HG03457 (cell line): Measurements from ENCODE around the gene GNG2.

ENCODE experiments used
- ATAC-seq: cut with Tn5 transposase; IDR thresholded peaks from one replicate; pipeline ENCODE4 v1.9.1; 2021; ENCODE audit warnings: moderate number of reproducible peaks; ENCODE audit not compliant: unreplicated experiment

Gene GNG2

DNA sequence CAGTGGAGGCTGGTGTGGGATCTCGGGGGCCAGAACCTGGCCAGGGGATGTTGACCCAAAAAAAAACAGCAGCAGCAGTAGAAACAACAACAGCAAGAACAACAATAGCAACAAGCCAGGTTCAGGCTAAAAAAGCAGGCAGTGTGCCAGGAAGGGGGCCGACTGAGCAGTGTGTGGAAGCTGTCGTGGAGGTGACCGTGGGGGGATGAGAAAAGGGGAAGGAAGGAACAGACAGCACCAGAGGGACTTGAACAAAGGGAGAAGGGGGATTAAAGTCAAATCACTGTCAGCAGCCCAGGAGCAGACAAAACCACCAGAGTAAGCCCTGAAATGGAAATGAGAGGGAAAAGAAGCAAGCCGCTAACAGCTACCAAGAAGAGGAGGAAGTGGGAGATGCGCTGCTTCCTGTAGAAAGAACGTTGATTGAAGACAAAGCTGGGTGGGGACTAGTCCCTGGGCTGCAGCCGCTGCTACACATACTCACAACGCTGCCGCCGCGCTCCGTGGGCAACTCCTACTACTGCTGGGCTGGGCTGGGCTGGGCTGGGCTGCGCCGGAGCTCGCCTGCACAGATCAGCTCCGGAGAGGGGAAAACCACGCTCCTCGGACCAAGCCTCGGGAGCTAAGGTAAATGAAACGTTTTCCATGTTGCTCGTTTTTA is at the start of gene GNG2:
GNG2 (plus strand) TSS at position 449 of the 661 bp plus-strand sequence. CDS start 90,067 bp downstream, outside the sequence.
- peak; percentile 76 for ATAC-seq

DNA sequence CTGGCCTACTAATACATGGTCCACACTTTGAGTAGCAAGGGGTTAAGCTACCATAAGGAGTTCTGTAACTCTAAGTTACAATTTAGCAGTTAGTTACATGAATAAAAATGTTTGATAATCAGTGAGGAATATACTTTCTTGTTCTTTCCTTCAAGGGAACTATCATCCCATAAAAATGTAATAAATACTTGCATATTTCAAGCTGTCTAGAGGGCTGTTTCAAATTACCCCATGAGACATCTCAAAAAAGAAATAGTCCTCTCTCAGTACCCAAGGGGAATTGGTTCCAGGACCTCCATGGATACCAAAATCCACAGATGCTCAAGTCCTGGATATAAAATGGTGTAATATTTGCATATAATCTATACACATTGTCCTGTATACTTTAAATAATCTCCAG is 48.7 kb upstream of the GNG2 start:
- ATAC-seq, result no peak

DNA sequence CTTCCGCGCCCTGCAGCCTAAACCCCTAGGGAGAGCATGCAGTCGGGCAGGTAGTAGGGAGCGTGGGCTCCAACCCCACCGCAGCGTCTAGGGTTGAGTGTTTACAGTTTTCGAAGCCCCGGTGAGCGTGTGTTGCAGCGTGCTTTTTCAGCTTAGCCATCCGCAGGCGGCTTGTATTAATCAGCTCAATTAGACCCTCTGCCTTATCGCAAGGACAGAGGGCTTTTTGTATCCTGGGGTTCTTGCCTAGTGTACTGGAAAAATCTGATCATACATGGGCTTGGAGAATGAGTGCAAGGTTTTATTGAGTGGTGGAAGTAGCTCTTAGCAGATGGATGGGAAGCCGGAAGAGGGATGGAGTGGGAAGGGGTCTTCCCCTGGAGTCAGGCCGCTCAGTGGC is 44.4 kb upstream of the GNG2 start:
- no peak for ATAC-seq

DNA sequence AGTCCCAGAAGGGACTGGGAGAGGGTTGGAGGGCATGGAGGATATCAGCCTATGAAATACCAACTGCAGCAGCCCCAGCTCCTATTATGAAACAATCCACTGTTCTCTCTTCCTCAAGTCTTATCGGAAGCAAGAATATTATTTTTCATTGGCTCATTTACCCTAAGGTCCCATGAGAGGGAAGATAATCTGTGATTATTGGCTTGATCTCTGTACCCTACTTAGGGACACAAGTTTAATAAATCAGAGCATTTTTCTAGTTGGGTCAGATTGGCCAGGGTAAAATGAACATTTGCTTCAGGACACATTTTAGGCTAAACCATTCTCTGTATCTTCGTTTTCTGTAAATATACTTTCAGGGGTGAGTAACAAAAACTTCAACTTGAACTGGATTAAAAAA is 43.1 kb upstream of the GNG2 start:
- no peak for ATAC-seq

DNA sequence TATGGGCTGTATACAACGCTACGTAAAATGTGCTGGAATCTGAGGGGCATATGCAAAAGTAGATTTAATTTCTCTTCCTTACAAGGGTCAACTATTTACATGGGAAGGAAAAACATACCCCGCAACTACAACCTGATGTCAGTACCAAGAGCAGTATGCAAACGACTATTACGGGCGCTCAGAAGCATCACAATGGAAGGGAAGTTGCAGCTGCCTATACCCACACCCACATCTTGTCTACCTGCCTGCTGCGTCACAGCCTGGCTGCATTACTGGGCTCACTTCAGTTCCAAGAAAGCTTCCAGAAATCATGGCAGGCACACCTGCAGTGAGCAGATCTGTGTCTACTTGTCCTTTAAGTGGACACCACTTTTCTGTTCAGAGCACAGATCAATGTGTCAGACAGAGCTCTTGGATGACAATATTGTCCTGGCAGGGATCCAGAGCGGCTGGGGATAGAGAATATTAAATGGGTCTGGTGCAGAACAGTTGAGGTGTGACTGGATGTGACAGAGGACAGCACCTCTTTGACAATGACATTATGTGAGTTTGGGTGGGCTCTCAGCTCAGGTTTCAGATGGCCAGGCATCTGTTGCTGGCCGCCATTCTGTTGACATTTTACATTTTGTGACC is 41.5 kb upstream of the GNG2 start:
- no peak for ATAC-seq

DNA sequence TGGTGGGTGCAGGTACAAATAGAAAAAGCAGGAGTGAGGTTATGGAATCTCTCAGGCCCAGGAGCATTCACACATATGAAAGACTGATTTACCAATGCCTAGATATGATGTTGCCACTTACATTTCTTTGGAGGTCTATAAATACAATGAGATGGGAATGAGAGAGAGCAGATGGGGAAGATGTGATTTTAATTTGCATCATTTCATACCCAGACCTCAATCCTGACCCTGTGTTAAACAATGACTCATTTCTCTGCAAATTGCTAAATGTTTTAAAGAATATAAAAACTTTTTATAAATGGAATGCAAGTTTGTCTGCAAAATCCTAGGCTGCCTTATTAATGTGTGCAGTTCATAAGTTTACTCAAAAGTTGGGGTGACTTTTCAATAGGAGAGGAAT is 38.6 kb upstream of the GNG2 start:
- no peak for ATAC-seq

DNA sequence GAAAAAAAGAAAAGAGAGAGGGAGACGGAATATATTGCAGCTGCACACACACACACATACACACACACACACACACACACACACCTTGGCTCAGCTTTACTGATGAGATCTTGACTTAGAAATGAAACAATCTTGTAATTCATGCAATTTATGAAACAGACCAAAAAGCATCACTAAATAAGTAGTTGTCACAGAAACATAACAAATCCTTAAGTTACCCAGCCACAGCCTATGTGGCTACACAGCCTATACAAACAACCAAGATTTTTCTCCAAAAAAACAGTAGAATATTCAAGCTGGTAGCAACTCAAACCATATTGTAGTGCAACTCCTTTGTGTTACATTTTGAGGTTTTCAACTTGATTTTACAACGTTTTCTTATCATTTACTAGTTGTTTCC is 37.9 kb upstream of the GNG2 start:
- no peak for ATAC-seq

DNA sequence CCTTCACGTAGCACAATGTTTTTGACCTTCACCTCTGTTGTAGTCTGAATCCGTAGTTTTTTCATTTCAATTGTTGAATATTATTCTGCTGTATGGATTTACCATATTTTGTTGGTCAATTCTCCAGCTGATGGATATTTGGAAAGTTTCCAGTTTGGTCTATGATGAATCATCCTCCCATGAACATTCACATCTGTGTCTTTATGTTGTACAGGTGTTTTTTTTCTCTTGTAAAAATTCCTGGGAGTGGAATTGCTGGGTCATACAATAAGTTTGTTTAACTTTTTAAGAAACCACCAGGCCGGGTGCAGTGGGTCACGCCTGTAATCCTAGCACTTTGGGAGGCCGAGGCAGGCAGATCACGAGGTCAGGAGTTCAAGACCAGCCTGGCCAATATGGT is 36.7 kb upstream of the GNG2 start:
- no peak for ATAC-seq

DNA sequence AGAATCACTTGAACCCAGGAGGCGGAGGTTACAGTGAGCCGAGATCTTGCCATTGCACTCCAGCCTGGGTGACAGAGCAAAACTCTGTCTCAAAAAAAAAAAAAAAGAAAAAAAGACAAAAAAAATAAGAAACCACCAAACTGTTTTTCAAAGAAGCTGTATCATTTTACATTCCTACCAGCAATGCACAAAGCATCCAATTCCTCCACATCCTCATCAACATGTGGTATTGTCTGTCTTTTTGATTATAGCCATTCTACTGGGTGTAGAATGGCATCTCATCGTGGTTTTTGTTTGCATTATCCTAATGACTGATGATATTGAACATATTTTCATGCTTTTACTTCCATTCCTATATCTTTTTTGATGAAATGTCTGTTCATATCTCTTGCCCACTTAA is 36.2 kb upstream of the GNG2 start:
- no peak for ATAC-seq

DNA sequence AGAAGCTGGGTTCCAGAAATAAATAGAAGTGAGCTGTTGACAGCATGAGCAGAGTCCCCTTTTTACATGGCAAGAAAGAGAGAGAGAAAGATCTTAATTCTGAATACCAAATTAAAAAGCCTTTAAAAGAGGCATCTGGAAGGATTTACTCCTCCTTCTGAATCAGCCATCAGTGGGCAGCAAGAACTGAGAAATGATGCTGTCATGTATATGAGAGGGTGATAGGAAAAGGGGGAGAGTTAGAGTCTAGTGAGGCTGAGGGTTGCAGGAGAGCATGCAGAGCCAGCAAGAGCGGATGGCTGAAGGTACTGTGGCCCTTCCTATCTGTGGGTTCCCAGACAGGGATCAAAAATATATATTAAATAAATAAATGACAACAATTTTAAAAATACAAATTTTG is 34.5 kb upstream of the GNG2 start:
- no peak for ATAC-seq

DNA sequence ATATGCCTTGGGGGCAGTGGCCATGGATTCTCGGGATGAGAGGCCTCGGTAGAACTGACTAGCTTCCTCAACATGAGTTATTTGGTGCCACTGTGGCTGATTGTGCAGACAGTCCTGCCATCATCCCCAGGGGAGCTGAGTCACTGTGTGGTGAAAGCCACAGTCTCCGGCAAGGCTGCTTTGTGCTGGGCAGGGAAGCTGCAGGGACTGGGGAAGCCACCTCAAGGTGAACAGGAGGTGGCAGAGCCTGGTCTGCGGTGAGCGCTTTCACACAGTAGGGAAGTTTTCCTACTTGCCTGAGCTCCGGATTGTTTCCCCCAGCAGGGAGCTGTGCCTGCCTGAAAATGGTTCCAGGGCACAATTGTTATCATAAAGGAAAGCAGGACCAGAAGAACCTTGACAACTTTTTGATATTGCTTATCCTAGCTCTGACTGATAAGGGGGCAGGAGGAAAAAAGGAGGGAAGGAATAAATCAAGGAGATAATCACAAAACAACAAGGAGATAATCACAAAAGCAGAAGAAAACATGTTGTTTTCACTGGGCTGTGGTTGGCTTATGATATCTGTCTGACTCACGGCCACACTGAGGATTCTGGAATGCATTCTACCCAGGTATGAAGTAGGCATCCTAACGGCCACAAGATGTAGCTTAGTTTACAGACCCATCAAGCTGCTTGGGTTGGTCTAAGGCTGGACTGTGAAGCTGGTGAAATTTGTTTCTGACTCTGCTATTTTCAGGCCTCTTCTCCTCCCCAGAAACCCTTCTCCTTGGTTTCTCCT is 32.2 kb upstream of the GNG2 start:
- peak; percentile 92 for ATAC-seq

DNA sequence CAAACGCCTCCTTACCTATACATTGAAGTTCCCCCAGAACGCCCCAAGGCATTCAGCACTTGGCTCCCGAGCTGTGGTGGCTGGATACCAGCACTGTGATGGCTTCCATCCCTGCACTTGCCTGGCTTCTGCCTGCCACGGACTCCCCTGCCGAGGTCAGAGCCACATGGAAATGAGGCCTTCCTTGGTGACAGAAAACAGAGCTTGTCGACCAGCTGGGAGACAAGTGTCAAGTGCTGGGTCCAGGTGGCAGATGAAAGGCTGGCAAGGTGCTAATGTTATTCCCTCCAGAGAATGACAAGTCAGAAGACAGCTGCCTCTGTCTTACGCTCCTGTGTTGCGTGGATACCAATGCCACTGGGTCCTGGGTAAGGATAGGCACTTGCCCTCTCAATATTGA is 26.2 kb upstream of the GNG2 start:
- no peak for ATAC-seq

DNA sequence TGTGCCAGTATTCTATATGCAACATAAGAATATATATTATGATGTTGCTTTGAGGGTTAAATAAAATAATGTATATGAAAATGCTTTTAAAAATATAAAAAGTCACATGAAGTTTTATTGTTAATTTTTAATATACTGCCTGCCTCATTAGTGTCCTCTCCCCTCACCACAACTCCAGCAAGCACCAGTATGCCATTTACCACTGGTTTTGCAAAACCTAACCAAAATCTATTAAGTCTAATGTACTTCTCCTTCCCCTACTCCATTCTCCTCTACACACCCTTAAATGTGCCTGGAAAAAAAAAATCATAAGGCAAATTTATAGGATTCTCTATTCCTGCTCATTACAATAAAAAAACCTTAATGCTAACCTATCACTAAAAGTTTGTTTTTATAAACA is 24.0 kb upstream of the GNG2 start:
- ATAC-seq, result no peak

DNA sequence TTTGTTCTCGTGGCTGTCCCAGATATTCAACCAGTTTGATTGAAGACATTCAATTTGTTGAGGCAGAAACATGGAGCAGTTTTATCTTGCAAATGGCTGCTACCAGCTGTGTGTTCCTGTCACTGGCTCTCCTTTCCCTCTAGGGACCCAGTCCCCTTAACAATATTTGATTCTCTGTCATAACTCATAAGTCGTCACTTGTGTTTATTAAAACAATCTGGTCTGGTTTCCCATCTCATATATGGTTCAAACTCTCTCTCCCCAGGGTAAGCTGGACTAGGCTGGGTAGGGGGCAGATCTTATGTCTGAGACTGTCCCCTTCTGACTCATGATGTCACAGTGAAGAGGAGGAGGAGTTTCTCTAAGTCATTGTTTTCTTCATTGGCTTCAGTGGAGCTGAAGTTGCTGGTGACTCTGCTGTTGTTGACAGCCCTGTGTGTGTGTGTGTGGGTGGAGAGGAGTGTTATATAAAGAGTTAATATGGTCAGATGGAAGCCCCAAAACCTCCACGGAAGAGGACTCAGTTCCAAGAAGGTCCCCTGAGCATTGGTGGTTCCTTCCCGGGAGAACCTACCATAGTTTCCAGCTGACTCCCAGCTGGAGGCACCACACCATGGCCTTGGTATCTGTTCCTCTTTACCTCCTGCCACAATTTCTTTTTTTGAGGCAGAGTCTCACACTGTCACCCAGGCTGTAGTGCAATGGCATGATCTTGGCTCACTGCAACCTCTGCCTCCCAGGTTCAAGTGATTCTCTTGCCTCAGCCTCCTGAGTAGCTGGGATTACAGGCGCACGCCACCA is 16.1 kb upstream of the GNG2 start:
- ATAC-seq, result no peak

DNA sequence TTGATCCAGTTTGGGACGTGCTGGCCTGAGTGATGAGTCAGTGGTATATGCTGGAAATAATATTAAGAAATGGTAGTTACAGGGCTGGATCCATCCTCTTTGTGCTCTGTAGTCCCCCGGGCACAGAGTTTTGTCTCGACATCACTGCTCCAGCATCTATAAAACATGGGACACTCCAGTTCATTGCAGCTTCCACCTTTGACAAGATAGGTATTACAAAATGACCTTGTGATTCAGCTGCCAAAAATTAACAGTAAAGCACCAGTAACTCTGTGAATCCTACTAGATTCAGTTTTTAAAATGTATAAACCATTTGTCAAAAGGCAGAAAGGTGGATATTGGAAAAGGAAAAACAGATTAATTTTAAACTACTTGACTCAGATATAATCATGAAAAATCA is 14.6 kb upstream of the GNG2 start:
- ATAC-seq, result no peak

DNA sequence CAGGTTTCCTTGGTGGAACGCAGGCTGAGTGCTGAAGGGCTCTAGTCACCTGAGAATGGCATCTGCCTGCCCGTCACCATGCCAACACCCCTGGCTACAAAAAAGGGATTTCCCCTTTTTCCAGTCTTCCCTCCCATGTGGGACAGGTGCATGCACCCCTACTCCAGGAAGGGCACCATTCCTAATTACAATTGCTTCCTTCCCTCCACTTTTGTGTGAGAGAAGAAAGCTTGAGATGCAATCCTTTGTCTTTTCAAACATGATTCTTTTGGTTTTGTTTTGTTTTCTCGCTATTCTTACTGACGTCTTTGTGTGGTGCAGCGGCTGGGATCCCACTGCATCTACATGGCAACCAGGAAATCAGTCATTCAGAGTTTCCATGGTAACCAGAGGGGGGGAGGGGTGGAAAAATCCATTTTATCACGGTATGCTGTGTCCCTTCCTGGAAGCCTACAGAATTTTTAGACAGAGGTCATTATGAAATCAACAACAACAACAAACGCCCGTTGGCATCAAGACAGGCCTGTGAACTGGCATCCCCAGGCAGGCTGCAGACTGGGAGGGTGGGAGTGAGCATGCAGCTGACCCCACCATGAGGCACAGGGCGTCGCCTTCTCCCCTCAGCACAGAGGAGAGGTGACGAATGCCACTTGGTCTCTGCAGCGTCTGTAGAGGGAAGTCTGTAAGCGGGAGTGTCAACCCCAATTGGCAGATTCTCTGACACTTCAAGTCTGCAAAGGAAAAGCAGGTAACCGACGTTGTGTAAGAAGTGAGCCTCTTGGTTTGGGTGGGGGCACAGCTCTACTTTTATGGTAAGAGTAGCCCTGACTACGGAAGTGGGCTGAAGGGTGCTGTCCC is 13.6 kb upstream of the GNG2 start:
- peak; percentile 60 for ATAC-seq

DNA sequence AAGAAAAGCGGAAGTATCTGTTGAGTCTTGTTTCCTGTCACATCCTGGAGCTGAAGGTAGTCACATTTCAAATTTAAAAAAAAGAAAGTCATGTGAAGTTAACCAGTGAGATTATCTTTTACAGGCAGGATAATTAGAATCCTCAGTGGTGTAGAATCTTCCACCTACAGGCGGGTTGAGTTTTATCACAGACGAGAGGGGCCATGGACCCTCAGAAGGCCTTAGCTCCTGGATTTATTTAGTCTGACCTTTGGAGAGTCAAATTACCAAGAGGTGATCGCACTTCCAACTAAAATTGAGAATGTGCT is 13.0 kb upstream of the GNG2 start:
- peak; percentile 1 for ATAC-seq

DNA sequence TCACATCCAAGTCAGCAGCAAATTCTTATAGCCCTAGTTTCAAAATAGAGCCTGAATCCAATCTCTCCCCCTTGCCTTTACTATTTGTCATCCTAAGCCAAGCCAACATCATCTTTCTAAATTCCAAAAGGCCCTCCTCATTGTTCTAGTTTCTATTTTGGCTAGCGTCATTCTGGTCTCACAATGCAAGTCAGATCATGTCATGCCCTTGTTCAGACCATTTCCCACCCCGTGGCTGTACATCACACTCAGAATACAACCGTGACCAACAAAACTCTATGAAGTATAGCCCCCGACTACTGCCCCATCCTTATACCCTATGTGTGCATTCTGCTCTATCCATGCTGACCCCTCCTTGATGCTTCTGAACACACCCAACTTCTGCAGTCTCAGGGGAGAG is 12.3 kb upstream of the GNG2 start:
- no peak for ATAC-seq

DNA sequence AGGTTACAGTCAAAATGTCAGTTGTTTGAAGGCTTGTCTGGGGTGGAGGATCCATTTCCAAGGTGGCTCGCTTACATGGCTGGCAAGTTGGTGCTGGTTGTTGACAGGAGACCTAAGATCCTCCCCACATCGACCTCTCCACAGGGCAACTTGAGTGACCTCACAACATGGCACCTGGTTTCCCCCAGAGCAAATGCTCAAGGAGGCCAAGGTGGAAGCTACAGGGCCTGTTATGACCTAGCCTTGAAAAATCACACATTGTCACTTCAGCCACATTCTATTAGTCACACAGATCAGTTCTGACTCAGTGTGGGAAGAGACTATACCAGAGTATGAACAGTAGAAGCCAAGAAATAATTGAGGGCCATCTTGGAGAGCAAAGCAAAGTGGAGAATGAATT is 11.3 kb upstream of the GNG2 start:
- ATAC-seq, result no peak

DNA sequence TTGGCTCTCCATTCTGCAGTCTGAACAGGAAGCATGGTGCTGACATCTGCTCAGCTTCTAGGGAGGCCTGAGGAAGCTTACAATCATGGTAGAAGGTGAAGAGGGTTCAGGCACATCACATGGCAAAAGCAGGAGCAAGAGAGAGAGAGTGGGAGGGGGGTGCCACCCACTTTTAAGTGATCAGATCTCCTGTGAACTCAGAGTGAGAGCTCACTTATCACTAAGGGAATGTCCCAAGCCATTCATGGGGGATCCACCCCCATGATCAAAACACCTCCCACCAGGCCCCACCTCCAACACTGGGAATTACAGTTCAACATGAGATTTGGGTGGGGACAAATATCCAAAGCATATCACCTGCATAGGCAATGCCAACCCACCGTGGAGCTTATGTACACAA is 9.8 kb upstream of the GNG2 start:
- ATAC-seq, result no peak

DNA sequence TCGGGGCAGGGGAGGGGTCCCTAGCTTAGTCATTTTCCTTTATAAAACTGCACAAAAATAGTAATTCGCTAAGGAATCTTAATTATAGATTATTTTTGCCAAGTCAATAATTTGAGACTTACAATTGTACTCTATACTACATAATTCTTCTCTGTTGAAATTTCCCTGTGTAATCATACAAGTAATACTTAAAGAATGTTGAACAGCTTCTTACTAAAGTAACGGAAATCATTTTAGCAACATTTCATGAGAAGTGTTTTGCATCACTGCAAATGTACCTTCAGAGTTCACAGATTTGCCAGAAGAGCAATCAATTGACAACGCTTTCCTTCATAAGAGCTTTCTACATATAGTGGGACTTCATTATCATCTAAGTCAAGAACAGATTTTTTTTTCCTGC is 7.9 kb upstream of the GNG2 start:
- ATAC-seq, result no peak
